Mucosa of rectum (tissue), 2 donors: ENCODE data around the gene PSMC4.

Source experiments
- H3K27ac ChIP-seq, 2 donors: one replicate each; pipeline ENCODE4 v1.7.0; 2013; ENCODE audit warnings: inconsistent platforms in 2 of 2, low read depth in 2 of 2, low read length in 2 of 2
- H3K27me3 ChIP-seq, 2 donors: one replicate each; pipeline ENCODE4 v1.7.0; 2013; ENCODE audit warnings: low read length in 2 of 2; ENCODE audit not compliant: control insufficient read depth in 2 of 2, insufficient read depth in 2 of 2
- H3K36me3 ChIP-seq, 2 donors: one replicate each; pipeline ENCODE4 v1.7.0; 2013; ENCODE audit warnings: low read length in 2 of 2; ENCODE audit not compliant: control insufficient read depth in 2 of 2, insufficient read depth in 2 of 2
- H3K4me1 ChIP-seq, 2 donors: one replicate each; pipeline ENCODE4 v1.7.0; 2013; ENCODE audit warnings: low read length in 2 of 2, mild to moderate bottlenecking in 1 of 2; ENCODE audit not compliant: control insufficient read depth in 2 of 2, insufficient read depth in 2 of 2
- H3K4me3 ChIP-seq, 2 donors: one replicate each; pipeline ENCODE4 v1.7.0; 2013; ENCODE audit warnings: low read length in 2 of 2
- H3K9ac ChIP-seq, 2 donors: one replicate each; pipeline ENCODE4 v1.7.0; 2013; ENCODE audit warnings: low read length in 2 of 2, low read depth in 1 of 2, mild to moderate bottlenecking in 1 of 2
- H3K9me3 ChIP-seq, 2 donors: one replicate each; pipeline ENCODE4 v1.7.0; 2013; ENCODE audit warnings: low read length in 2 of 2; ENCODE audit not compliant: control insufficient read depth in 2 of 2
- donor health status: healthy.
- donor health status: Normal muscosa, but diverticular disease.

PSMC4 gene

GRCh38 chr19:39997638-39998216, 26.8 kb downstream of the PSMC4 start:
- H3K9me3 ChIP-seq: no peaks in the 10 kb centered on the region
- H3K36me3 ChIP-seq: no peaks in the 10 kb centered on the region
- H3K4me1 ChIP-seq: peaks cover 13 to 14% of the 10 kb centered on the region in 2 donors
- H3K27me3 ChIP-seq: no peaks in the 10 kb centered on the region
- H3K27ac ChIP-seq: peak overlapping the region in 1 of 2 donors; percentile 81
- peak overlapping the region; percentile 78 to 83 for H3K9ac ChIP-seq
- peak overlapping the region; percentile 87 to 89 for H3K4me3 ChIP-seq

- no peak overlapping the region for H3K27ac ChIP-seq
- no peaks in the 10 kb centered on the region for H3K36me3 ChIP-seq
- no peaks in the 10 kb centered on the region for H3K9me3 ChIP-seq
- no peak overlapping the region for H3K4me3 ChIP-seq
- H3K4me1 ChIP-seq: peaks cover 13 to 14% of the 10 kb centered on the region in 2 donors
- H3K27me3 ChIP-seq: no peaks in the 10 kb centered on the region
- H3K9ac ChIP-seq: no peak overlapping the region
Measured at GRCh38 chr19:39998501-39998900, 27.5 kb downstream of the PSMC4 start.

GRCh38 chr19:40005691-40006272, 34.8 kb downstream of the PSMC4 start:
- H3K36me3 ChIP-seq: peaks cover 6 to 10% of the 10 kb centered on the region in 2 donors
- no peaks in the 10 kb centered on the region for H3K4me1 ChIP-seq
- no peaks in the 10 kb centered on the region for H3K27me3 ChIP-seq
- no peak overlapping the region for H3K9ac ChIP-seq
- H3K9me3 ChIP-seq: no peaks in the 10 kb centered on the region
- H3K27ac ChIP-seq: no peak overlapping the region
- H3K4me3 ChIP-seq: no peak overlapping the region

- H3K4me1 ChIP-seq: no peaks in the 10 kb centered on the region
- H3K27ac ChIP-seq: no peak overlapping the region
- H3K4me3 ChIP-seq: no peak overlapping the region
- H3K27me3 ChIP-seq: no peaks in the 10 kb centered on the region
- H3K9ac ChIP-seq: no peak overlapping the region
- peaks cover 6 to 10% of the 10 kb centered on the region in 2 donors for H3K36me3 ChIP-seq
- H3K9me3 ChIP-seq: no peaks in the 10 kb centered on the region
Measured at GRCh38 chr19:40006273-40006691, 35.3 kb downstream of the PSMC4 start.

DNA sequence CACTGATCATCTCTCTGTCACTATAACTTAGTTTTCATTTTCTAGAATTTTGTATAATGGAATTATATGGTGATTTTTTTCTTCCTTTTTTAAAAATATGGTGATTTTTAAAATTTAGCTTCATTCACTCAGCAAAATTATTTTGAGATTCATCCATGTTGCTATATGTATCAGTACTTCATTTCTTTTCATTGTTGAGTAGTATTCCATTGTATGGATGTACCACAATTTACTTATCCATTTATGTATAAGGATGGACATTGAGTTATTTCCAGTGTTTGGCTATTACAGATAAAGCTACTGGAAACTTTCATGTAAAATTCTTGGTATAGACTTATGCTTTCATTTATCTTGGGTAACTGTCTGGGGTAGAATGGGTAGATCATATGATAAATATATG, 38.7 kb downstream of the PSMC4 start:
- no peaks in the 10 kb centered on the region for H3K27me3 ChIP-seq
- no peaks in the 10 kb centered on the region for H3K4me1 ChIP-seq
- no peak overlapping the region for H3K27ac ChIP-seq
- H3K9ac ChIP-seq: no peak overlapping the region
- peaks cover 9 to 15% of the 10 kb centered on the region in 2 donors for H3K9me3 ChIP-seq
- H3K36me3 ChIP-seq: peaks cover 6 to 22% of the 10 kb centered on the region in 2 donors
- no peak overlapping the region for H3K4me3 ChIP-seq

GRCh38 chr19:40013991-40014390, 43.0 kb downstream of the PSMC4 start:
- H3K9me3 ChIP-seq: peaks cover 19 to 26% of the 10 kb centered on the region in 2 donors
- no peaks in the 10 kb centered on the region for H3K27me3 ChIP-seq
- H3K27ac ChIP-seq: no peak overlapping the region
- H3K4me1 ChIP-seq: no peaks in the 10 kb centered on the region
- no peak overlapping the region for H3K4me3 ChIP-seq
- H3K36me3 ChIP-seq: peaks cover 0 to 15% of the 10 kb centered on the region in 2 donors
- H3K9ac ChIP-seq: no peak overlapping the region

DNA sequence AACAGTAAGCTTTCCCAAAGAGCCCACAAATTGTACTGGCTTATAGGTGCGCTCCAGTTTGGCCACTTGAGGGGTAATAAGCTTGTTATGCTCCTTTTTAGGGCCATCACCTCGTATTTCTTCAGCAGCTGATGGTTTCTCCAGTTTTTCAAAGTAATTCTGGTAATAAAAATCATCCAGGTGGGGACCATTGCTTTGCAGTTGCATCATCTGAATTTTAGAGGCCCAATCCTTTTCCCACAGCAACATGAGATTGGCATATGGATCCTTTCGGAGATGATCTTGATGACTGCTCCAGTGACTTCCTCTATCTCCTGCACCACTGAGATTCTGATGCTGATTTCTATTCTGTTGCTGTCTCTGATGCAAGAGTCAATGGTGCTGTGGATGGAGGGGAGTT, 53.0 kb downstream of the PSMC4 start:
- no peak overlapping the region for H3K9ac ChIP-seq
- H3K27ac ChIP-seq: no peak overlapping the region
- no peaks in the 10 kb centered on the region for H3K27me3 ChIP-seq
- H3K4me3 ChIP-seq: no peak overlapping the region
- no peaks in the 10 kb centered on the region for H3K36me3 ChIP-seq
- peaks cover 32% of the 10 kb centered on the region in 2 donors for H3K9me3 ChIP-seq
- no peaks in the 10 kb centered on the region for H3K4me1 ChIP-seq

DNA sequence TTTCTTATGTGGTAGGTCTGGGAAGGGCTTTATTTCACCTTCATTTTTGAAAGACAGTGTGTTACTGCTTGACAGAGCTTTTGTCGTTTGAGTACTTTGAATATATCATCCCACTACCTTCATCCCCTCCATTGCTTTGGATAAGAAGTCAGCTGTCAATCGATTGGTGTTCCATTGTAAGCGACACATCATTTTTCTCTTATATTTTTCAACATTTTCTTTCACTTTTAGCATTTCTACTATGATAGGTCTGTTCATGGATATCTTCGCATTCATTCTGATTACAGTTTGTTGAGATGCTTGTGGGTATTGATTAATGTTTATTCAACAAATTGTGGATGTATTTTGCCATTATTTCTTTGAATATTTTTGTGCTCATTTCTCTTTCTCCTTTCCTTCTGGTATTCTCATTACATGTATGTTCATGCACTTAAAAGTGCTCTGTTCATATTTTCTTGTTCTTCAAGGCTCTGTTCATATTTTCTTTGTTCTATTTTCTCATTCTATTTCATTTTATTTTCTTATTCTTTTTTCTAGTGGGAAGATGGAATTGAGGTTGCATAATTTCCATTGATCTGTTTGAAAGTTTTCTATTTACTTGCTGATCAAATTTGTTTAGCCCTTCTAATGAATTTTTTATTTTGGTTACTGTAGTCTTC, 55.1 kb downstream of the PSMC4 start:
- no peak overlapping the region for H3K9ac ChIP-seq
- no peaks in the 10 kb centered on the region for H3K36me3 ChIP-seq
- H3K9me3 ChIP-seq: peaks cover 36 to 38% of the 10 kb centered on the region in 2 donors
- H3K4me1 ChIP-seq: no peaks in the 10 kb centered on the region
- H3K27ac ChIP-seq: no peak overlapping the region
- H3K27me3 ChIP-seq: no peaks in the 10 kb centered on the region
- no peak overlapping the region for H3K4me3 ChIP-seq

DNA sequence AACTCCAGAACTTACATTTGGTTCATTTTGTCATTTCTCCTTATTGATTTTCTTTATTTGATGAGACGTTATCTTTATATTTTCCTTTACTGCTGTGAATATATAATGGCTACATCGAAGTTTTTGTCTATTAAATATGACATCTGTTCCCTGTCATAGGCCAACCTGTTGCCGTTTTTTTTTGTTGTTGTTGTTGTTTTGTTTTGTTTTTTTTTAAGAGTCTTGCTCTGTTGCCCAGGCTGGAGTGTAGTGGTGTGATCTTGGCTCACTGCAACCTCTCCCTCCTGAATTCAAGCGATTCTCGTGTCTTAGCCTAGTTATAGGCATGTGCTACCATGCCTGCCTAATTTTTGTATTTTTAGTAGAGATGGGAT, 55.6 kb downstream of the PSMC4 start:
- H3K4me3 ChIP-seq: no peak overlapping the region
- no peak overlapping the region for H3K27ac ChIP-seq
- no peaks in the 10 kb centered on the region for H3K36me3 ChIP-seq
- H3K9me3 ChIP-seq: peaks cover 38 to 41% of the 10 kb centered on the region in 2 donors
- no peaks in the 10 kb centered on the region for H3K4me1 ChIP-seq
- H3K9ac ChIP-seq: no peak overlapping the region
- H3K27me3 ChIP-seq: no peaks in the 10 kb centered on the region
